Measurements from ENCODE around the gene KIF26B. TPM values are rescaled to one million over a fixed set of nuclear protein-coding genes. Genes with fewer than 3 reads are reported as not detected.

Gene KIF26B
- total and polyA plus RNA-seq, 2 experiments from 2014 or later = 0.03 to 0.76 TPM

GRCh38 chr1:245240648-245241165, 85.9 kb downstream of the KIF26B start:
- Histone ChIP-seq H4K20me1 (replicated peaks; ENCODE audit: insufficient read depth) (no peaks in the 10 kb centered on the region), H3K79me2 (replicated peaks; ENCODE audit: insufficient read depth) (no peaks in the 10 kb centered on the region), H3K36me3 (ENCODE audit: insufficient read depth) (no peaks in the 10 kb centered on the region)

GRCh38 chr1:245241526-245242130, 86.8 kb downstream of the KIF26B start:
- no peak overlapping the region for H3K4me3 Mint-ChIP-seq
- no peaks in the 10 kb centered on the region for H3K36me3 Mint-ChIP-seq (ENCODE audit: low read depth)
- no peaks in the 10 kb centered on the region for H3K9me2 ChIP-seq (ENCODE audit: insufficient read depth)
- no peaks in the 10 kb centered on the region for H4K20me1 ChIP-seq (replicated peaks; ENCODE audit: insufficient read depth)
- DNase-seq (ENCODE audit: low spot score) (no peak), ATAC-seq (no peak)
- no peak overlapping the region for H3K4me2 ChIP-seq
- no peak overlapping the region for H3K27ac ChIP-seq (ENCODE audit: low read depth)
- H3K27ac Mint-ChIP-seq = no peak overlapping the region
- no peaks in the 10 kb centered on the region for H3K79me2 ChIP-seq (replicated peaks; ENCODE audit: insufficient read depth)
- no peaks in the 10 kb centered on the region for H3K36me3 ChIP-seq (ENCODE audit: insufficient read depth)
- H3K27me3 ChIP-seq (ENCODE audit: insufficient read depth) = no peaks in the 10 kb centered on the region
- H2AFZ ChIP-seq = no peak overlapping the region
- peaks cover 2% of the 10 kb centered on the region for H3K27me3 Mint-ChIP-seq (ENCODE audit: insufficient read depth, low read depth, poor library complexity)
- no peaks in the 10 kb centered on the region; the same call in 2 of the 3 replicates for H3K4me1 Mint-ChIP-seq
- H3K4me3 ChIP-seq = no peak overlapping the region
- H3K9me3 Mint-ChIP-seq = no peaks in the 10 kb centered on the region
- no peaks in the 10 kb centered on the region for H3K4me1 ChIP-seq (ENCODE audit: insufficient read depth)
- no peaks in the 10 kb centered on the region for H3F3A ChIP-seq (replicated peaks; ENCODE audit: low read depth)
- no peak for TF ChIP-seq ZNF331 (CRISPR knock-in tag; IDR thresholded peaks at IDR 0.05; ENCODE audit: low read depth)
- no peak for TF ChIP-seq EZH2phosphoT487 (IDR thresholded peaks at IDR 0.05; ENCODE audit: unreplicated experiment)
- TF ChIP-seq EZH2 (IDR thresholded peaks at IDR 0.05; ENCODE audit: low read depth, unreplicated experiment) = no peak
- no peak for TF ChIP-seq CTCF (conservative IDR thresholded peaks at IDR 0.05; ENCODE audit: low read depth in 2 of 2)
- TF ChIP-seq ZNF462 (CRISPR knock-in tag; IDR thresholded peaks at IDR 0.05) = no peak
- TF ChIP-seq CREB1 (CRISPR knock-in tag; IDR thresholded peaks at IDR 0.05; ENCODE audit: low read depth) = no peak
- no peak for TF ChIP-seq JUNB (IDR thresholded peaks at IDR 0.05; ENCODE audit: unreplicated experiment)
- no peak for TF ChIP-seq REST (IDR thresholded peaks at IDR 0.05; ENCODE audit: unreplicated experiment)
- no peak for TF ChIP-seq STAT1 (IDR thresholded peaks at IDR 0.05; ENCODE audit: unreplicated experiment)

More at GRCh38 chr1:245240648-245241165, 85.9 kb downstream of the KIF26B start:
- Histone ChIP-seq H3F3A (replicated peaks; ENCODE audit: low read depth) (no peaks in the 10 kb centered on the region), H3K27me3 (ENCODE audit: insufficient read depth) (no peaks in the 10 kb centered on the region), H3K4me2 (no peak overlapping the region), H3K4me1 (ENCODE audit: insufficient read depth) (no peaks in the 10 kb centered on the region), H3K9me2 (ENCODE audit: insufficient read depth) (no peaks in the 10 kb centered on the region), H3K4me3 (no peak overlapping the region), H2AFZ (no peak overlapping the region), H3K27ac (ENCODE audit: low read depth) (no peak overlapping the region)
- DNase-seq (ENCODE audit: low spot score) (no peak), ATAC-seq (no peak)
- TF ChIP-seq POLR2AphosphoS5 (IDR thresholded peaks at IDR 0.05; ENCODE audit: low read depth) = no peak
- no peak overlapping the region for H3K4me3 Mint-ChIP-seq
- H3K4me1 Mint-ChIP-seq = no peaks in the 10 kb centered on the region; the same call in 2 of the 3 replicates
- no peaks in the 10 kb centered on the region for H3K9me3 Mint-ChIP-seq
- H3K27ac Mint-ChIP-seq = no peak overlapping the region
- peaks cover 2% of the 10 kb centered on the region for H3K27me3 Mint-ChIP-seq (ENCODE audit: insufficient read depth, low read depth, poor library complexity)
- H3K36me3 Mint-ChIP-seq (ENCODE audit: low read depth) = no peaks in the 10 kb centered on the region
